Astrocyte (in vitro differentiated cells and primary cell): ENCODE results near the gene BANF2.

Experiments
- EZH2 ChIP-seq: IDR thresholded peaks from 2 replicates; pipeline ENCODE4 v1.6.1; 2012; ENCODE audit warnings: mild to moderate bottlenecking, low read length, inconsistent platforms; ENCODE audit not compliant: insufficient read depth
- TF ChIP-seq, protein P1 (sequence below): IDR thresholded peaks from 2 replicates; pipeline ENCODE4 v1.5.1; 2011; ENCODE audit warnings: low read depth, mild to moderate bottlenecking, inconsistent platforms, low read length, moderate library complexity; ENCODE audit not compliant: insufficient read depth

DNA sequence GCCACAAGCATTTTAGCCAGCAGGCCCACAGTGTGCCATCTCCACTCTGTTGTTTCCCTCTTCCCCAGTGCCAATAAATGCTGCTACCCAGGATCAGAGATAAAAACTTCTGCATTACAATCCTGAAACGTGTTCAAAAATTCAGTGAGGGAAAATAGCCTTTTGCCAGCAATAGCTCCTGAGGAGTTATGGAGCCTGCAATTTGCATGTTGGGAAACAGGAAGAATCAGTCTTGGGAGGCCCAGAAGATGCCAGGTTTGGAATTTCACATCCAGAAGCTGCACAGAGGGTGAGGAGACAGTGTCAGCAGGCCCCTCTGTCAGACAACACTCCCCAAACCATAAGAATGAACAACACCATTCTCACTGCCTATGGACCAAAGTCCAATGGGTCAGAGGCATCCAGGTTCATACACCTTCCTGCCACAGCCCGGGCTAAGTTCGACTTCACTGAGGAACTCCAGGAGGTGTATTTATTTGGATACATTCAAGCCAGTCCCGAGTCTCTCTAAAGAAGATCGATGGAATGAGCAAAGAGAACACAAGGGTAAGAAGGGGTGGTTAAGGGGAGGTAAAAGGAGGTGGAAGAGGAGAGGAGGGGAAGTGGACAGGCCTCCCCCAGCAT lies 38.5 kb upstream of the BANF2 start:
- TF ChIP-seq, protein P1, sequence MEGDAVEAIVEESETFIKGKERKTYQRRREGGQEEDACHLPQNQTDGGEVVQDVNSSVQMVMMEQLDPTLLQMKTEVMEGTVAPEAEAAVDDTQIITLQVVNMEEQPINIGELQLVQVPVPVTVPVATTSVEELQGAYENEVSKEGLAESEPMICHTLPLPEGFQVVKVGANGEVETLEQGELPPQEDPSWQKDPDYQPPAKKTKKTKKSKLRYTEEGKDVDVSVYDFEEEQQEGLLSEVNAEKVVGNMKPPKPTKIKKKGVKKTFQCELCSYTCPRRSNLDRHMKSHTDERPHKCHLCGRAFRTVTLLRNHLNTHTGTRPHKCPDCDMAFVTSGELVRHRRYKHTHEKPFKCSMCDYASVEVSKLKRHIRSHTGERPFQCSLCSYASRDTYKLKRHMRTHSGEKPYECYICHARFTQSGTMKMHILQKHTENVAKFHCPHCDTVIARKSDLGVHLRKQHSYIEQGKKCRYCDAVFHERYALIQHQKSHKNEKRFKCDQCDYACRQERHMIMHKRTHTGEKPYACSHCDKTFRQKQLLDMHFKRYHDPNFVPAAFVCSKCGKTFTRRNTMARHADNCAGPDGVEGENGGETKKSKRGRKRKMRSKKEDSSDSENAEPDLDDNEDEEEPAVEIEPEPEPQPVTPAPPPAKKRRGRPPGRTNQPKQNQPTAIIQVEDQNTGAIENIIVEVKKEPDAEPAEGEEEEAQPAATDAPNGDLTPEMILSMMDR: no peak
- TF ChIP-seq EZH2: no peak
